Calu3 (cell line): ENCODE results near the gene EGLN1. TPM values are rescaled to one million over a fixed set of nuclear protein-coding genes. Genes with fewer than 3 reads are reported as not detected.

Experiments
- BruUV-seq: library from RNA; stranded (reverse); fragments of 400-500 nt; replicated peaks from 2 replicates; lab custom pipeline; 2021; lab: Mats Ljungman, UMichigan
- CTCF ChIA-PET: fragments of 300-600 bp; sonication (Branson Sonifier 250); formaldehyde crosslinking; loops from one replicate; lab custom pipeline; 2022; ENCODE audit warnings: antibody characterized with exemption; lab: Charles Lee
- DNase-seq: peaks from one replicate; pipeline ENCODE4 v3.0.0; 2022
- H3K27ac Mint-ChIP-seq: one replicate; pipeline ENCODE4 v1.8.0; 2022; ENCODE audit warnings: mixed read lengths; ENCODE audit not compliant: unreplicated experiment
- H3K27me3 Mint-ChIP-seq: one replicate; pipeline ENCODE4 v1.8.0; 2022; ENCODE audit warnings: mixed read lengths; ENCODE audit not compliant: unreplicated experiment
- H3K36me3 Mint-ChIP-seq: one replicate; pipeline ENCODE4 v1.8.0; 2022; ENCODE audit warnings: mild to moderate bottlenecking, moderate library complexity, mixed read lengths; ENCODE audit not compliant: insufficient read depth, unreplicated experiment
- H3K4me1 Mint-ChIP-seq: one replicate; pipeline ENCODE4 v1.8.0; 2022; ENCODE audit warnings: mild to moderate bottlenecking, low read depth, mixed read lengths; ENCODE audit not compliant: unreplicated experiment
- H3K4me3 Mint-ChIP-seq: one replicate; pipeline ENCODE4 v1.8.0; 2022; ENCODE audit warnings: mild to moderate bottlenecking, low read depth, moderate library complexity, mixed read lengths; ENCODE audit not compliant: unreplicated experiment
- H3K9me3 Mint-ChIP-seq: one replicate; pipeline ENCODE4 v1.8.0; 2022; ENCODE audit warnings: low read depth, mixed read lengths; ENCODE audit not compliant: unreplicated experiment
- CTCF ChIP-seq: fragments of 200-600 bp; IDR thresholded peaks from one replicate; pipeline ENCODE4 v1.8.0; 2022; ENCODE audit warnings: antibody characterized with exemption; ENCODE audit not compliant: unreplicated experiment
- intact Hi-C: fragments of 100-400 bp; cut with micrococcal nuclease; formaldehyde crosslinking; loops from one replicate; pipeline ENCODE4 v1.10.0; 2022; ENCODE audit not compliant: unreplicated experiment
- total RNA-seq: library from RNA; stranded (reverse); gene quantifications from 2 replicates; pipeline ENCODE4 v1.2.3, GENCODE V29; 2022

The EGLN1 gene
- total RNA-seq, 1 experiment from 2014 or later: 34.9 TPM

GRCh38 chr1:231318568-231318967 is 103.5 kb downstream of the EGLN1 start:
- TF ChIP-seq CTCF: no peak
- H3K36me3 Mint-ChIP-seq: no peaks in the 10 kb centered on the region
- intact Hi-C loops: no loop called here
- BruUV-seq: no TSS peak
- H3K27me3 Mint-ChIP-seq: no peaks in the 10 kb centered on the region
- no peak overlapping the region for H3K4me3 Mint-ChIP-seq
- peaks cover 2% of the 10 kb centered on the region for H3K9me3 Mint-ChIP-seq
- CTCF ChIA-PET: no interaction called here
- no peak for DNase-seq
- no peak overlapping the region for H3K27ac Mint-ChIP-seq
- no peaks in the 10 kb centered on the region for H3K4me1 Mint-ChIP-seq

GRCh38 chr1:231318015-231318355 is 104.1 kb downstream of the EGLN1 start:
- no peaks in the 10 kb centered on the region for H3K4me1 Mint-ChIP-seq

GRCh38 chr1:231317306-231318014 is 104.6 kb downstream of the EGLN1 start:
- Mint-ChIP-seq H3K27ac (no peak overlapping the region), H3K9me3 (peaks cover 2% of the 10 kb centered on the region), H3K27me3 (no peaks in the 10 kb centered on the region), H3K4me3 (no peak overlapping the region), H3K36me3 (no peaks in the 10 kb centered on the region), H3K4me1 (no peaks in the 10 kb centered on the region)
- DNase-seq: no peak
- no TSS peak for BruUV-seq
- no peak for TF ChIP-seq CTCF
- intact Hi-C loops: no loop called here
- CTCF ChIA-PET: interaction anchor here (0.7 to 1.0 kb wide), 2 partner anchors 9 to 19 kb away, joined by 3 to 7 read pairs; no protein-coding TSS in a partner anchor

More at GRCh38 chr1:231318015-231318355, 104.1 kb downstream of the EGLN1 start:
- no TSS peak for BruUV-seq
- Mint-ChIP-seq H3K4me3 (no peak overlapping the region), H3K27me3 (no peaks in the 10 kb centered on the region), H3K27ac (no peak overlapping the region), H3K9me3 (peaks cover 2% of the 10 kb centered on the region), H3K36me3 (no peaks in the 10 kb centered on the region)
- TF ChIP-seq CTCF: no peak
- CTCF ChIA-PET: interaction anchor here (1.0 kb wide), 1 partner anchor 8 kb away, joined by 3 read pairs; no protein-coding TSS in a partner anchor
- DNase-seq: no peak
- intact Hi-C loops: no loop called here

GRCh38 chr1:231315887-231316286 is 106.2 kb downstream of the EGLN1 start:
- BruUV-seq: no TSS peak
- Mint-ChIP-seq H3K36me3 (no peaks in the 10 kb centered on the region), H3K4me3 (no peak overlapping the region), H3K4me1 (no peaks in the 10 kb centered on the region), H3K9me3 (peaks cover 2% of the 10 kb centered on the region), H3K27ac (no peak overlapping the region), H3K27me3 (no peaks in the 10 kb centered on the region)
- TF ChIP-seq CTCF: peak; percentile 54
- peak; percentile 49 for DNase-seq
- intact Hi-C loops: no loop called here
- CTCF ChIA-PET: interaction anchor here (0.7 to 1.5 kb wide), 2 partner anchors 22 to 386 kb away, joined by 3 read pairs; partner anchors contain the start of genes EXOC8 and SPRTN

Other genes starting within 250 kb of the EGLN1 start
- gene GNPAT, start 181.1 kb downstream of the EGLN1 start, total RNA-seq: 44.5 and 52.7 TPM in 2 replicates
- gene EXOC8, start 84.4 kb downstream of the EGLN1 start, total RNA-seq: 24.5 and 26.2 TPM in 2 replicates
- 17.4 and 19.7 TPM in 2 replicates for gene SPRTN, start 84.0 kb downstream of the EGLN1 start, total RNA-seq
- gene TSNAX, start 106.4 kb upstream of the EGLN1 start, total RNA-seq: 55.5 and 56.9 TPM in 2 replicates
- gene DISC1, start 204.5 kb upstream of the EGLN1 start, total RNA-seq: 6.6 and 9.8 TPM in 2 replicates